ENCODE measurements around the gene UPF1.

Gene UPF1

GRCh38 chr19:18849838-18850400 is 18.2 kb downstream of the UPF1 start:
- DNase-seq (ENCODE audit: low read depth in 1 of 2, low spot score in 1 of 2), result no peak
- H3K4me3 ChIP-seq (replicated peaks; ENCODE audit: insufficient read depth, low read length), result no peak overlapping the region
- H3K27me3 ChIP-seq (ENCODE audit: insufficient read depth, poor library complexity, severe bottlenecking), result no peaks in the 10 kb centered on the region
- no peak for TF ChIP-seq CTCF (IDR thresholded peaks at IDR 0.05; ENCODE audit: insufficient read depth, low read length)
- TF ChIP-seq SPI1 (IDR thresholded peaks at IDR 0.05; ENCODE audit: borderline replicate concordance, low read depth), result no peak
- TF ChIP-seq REST (IDR thresholded peaks at IDR 0.05; ENCODE audit: insufficient replicate concordance, low read depth), result no peak
- no peak for TF ChIP-seq POLR2AphosphoS5 (IDR thresholded peaks at IDR 0.05; ENCODE audit: low read depth)
- H3K27ac ChIP-seq (replicated peaks), result peak overlapping the region; percentile 11; the same call in 1 of the 2 replicates

GRCh38 chr19:18850471-18851375 is 19.0 kb downstream of the UPF1 start:
- H3K27me3 ChIP-seq (ENCODE audit: insufficient read depth, poor library complexity, severe bottlenecking), result no peaks in the 10 kb centered on the region
- H3K27ac ChIP-seq (replicated peaks), result no peak overlapping the region
- TF ChIP-seq CTCF (IDR thresholded peaks at IDR 0.05; ENCODE audit: insufficient read depth, low read length) (no peak), GABPA (IDR thresholded peaks at IDR 0.05; ENCODE audit: low read depth) (no peak), POLR2AphosphoS5 (IDR thresholded peaks at IDR 0.05; ENCODE audit: low read depth) (no peak), REST (IDR thresholded peaks at IDR 0.05; ENCODE audit: insufficient replicate concordance, low read depth) (no peak), SPI1 (IDR thresholded peaks at IDR 0.05; ENCODE audit: borderline replicate concordance, low read depth) (no peak)
- no peak for DNase-seq (ENCODE audit: low read depth in 1 of 2, low spot score in 1 of 2)
- no peak overlapping the region for H3K4me3 ChIP-seq (replicated peaks; ENCODE audit: insufficient read depth, low read length)

GRCh38 chr19:18851673-18852325 is 20.0 kb downstream of the UPF1 start:
- TF ChIP-seq SPI1 (IDR thresholded peaks at IDR 0.05; ENCODE audit: borderline replicate concordance, low read depth) (no peak), REST (IDR thresholded peaks at IDR 0.05; ENCODE audit: insufficient replicate concordance, low read depth) (no peak), POLR2AphosphoS5 (IDR thresholded peaks at IDR 0.05; ENCODE audit: low read depth) (no peak), GABPA (IDR thresholded peaks at IDR 0.05; ENCODE audit: low read depth) (no peak), CTCF (IDR thresholded peaks at IDR 0.05; ENCODE audit: insufficient read depth, low read length) (no peak)
- Histone ChIP-seq H3K27me3 (ENCODE audit: insufficient read depth, poor library complexity, severe bottlenecking) (no peaks in the 10 kb centered on the region), H3K27ac (replicated peaks) (no peak overlapping the region), H3K4me3 (replicated peaks; ENCODE audit: insufficient read depth, low read length) (no peak overlapping the region)
- no peak for DNase-seq (ENCODE audit: low read depth in 1 of 2, low spot score in 1 of 2)

Data from HL-60 (cell line).